AG10803 (cell line): ENCODE results near the gene CLRN1.

Experiments used
- DNase-seq: peaks from one replicate; pipeline ENCODE4 v3.0.0; 2010; ENCODE audit warnings: low read depth
- H3K4me3 ChIP-seq: 2 replicates; pipeline ENCODE4 v1.5.1; 2011; ENCODE audit warnings: mild to moderate bottlenecking, low read length, control low read depth
- TF ChIP-seq, protein P1 (sequence below): conservative IDR thresholded peaks from 2 replicates; pipeline ENCODE4 v1.5.1; 2011; ENCODE audit warnings: mild to moderate bottlenecking, low read length, control low read depth, inconsistent platforms

CLRN1 gene

DNA sequence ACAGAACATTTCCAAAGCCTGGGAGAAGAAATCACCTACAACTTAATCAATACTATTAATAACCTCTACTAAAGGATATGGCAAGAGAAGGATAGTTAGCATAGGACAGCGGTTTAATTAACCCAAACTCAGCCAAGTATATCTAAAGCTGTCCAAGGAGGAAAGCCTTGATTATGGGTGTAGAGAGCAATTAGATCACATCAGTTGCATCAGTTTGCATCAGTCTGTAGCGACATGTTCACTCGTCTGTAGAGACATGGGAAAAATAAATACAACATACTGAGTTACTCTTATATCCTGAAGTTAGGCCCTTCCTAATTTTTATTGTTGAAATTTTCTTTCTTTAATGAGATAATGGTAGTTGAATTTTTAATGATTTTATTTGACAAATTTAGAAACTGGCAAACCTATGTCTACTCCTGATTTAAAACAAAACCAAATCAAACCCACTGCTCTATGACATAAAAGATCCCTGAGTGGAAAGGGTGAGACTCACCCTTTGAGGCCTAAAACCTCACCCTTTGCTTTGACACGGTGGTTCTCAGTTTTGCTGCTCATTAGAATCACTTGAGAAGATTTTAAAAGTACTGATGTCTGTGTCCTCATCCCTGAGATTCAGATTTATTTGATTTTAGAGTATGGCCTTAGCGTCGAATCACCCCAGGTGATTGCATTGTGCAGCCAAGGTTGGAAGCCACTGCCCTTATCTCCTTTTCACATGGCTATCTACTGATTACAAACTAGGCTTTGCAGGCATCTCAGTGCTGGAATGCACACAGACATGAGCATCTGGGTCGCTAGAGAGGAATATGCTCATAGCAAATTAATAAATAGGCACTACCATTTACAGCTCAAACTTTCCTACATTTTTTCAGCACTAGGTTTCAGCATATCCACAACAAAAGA, 2.8 kb upstream of the CLRN1 start:
- TF ChIP-seq, protein P1, sequence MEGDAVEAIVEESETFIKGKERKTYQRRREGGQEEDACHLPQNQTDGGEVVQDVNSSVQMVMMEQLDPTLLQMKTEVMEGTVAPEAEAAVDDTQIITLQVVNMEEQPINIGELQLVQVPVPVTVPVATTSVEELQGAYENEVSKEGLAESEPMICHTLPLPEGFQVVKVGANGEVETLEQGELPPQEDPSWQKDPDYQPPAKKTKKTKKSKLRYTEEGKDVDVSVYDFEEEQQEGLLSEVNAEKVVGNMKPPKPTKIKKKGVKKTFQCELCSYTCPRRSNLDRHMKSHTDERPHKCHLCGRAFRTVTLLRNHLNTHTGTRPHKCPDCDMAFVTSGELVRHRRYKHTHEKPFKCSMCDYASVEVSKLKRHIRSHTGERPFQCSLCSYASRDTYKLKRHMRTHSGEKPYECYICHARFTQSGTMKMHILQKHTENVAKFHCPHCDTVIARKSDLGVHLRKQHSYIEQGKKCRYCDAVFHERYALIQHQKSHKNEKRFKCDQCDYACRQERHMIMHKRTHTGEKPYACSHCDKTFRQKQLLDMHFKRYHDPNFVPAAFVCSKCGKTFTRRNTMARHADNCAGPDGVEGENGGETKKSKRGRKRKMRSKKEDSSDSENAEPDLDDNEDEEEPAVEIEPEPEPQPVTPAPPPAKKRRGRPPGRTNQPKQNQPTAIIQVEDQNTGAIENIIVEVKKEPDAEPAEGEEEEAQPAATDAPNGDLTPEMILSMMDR: no peak
- no peak overlapping the region for H3K4me3 ChIP-seq
- DNase-seq: no peak

GRCh38 chr3:150970665-150971324, 1.7 kb downstream of the CLRN1 start:
- no peak overlapping the region for H3K4me3 ChIP-seq
- TF ChIP-seq, protein P1: no peak
- DNase-seq: peak; percentile 46

- TF ChIP-seq, protein P1: no peak
- no peak overlapping the region for H3K4me3 ChIP-seq
- DNase-seq: no peak
Measured at GRCh38 chr3:150968341-150969035, 4.0 kb downstream of the CLRN1 start.

DNA sequence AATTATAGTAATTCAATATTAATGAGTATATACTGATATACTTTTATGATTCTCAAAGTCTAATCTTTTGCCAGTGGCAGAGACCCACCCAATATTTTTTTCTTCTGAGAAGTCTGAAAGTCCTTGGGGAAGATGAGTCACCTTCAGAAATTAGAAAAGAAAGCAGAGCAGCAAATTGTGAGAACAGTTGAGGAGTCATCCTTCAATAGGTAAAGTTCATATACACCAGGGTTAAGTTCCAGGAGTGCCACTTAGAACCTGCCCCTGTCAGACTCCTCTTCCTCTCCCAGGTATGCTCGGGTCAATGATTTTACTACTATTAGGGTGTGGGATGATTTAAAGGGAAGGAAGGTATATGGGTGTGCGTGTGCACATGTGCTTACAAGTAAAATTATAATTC, 7.1 kb downstream of the CLRN1 start:
- DNase-seq: no peak
- TF ChIP-seq, protein P1: no peak
- no peak overlapping the region for H3K4me3 ChIP-seq

GRCh38 chr3:150961949-150962348, 10.6 kb downstream of the CLRN1 start:
- H3K4me3 ChIP-seq: no peak overlapping the region
- TF ChIP-seq, protein P1: no peak
- DNase-seq: no peak

- TF ChIP-seq, protein P1: no peak
- no peak for DNase-seq
- H3K4me3 ChIP-seq: no peak overlapping the region
Measured at GRCh38 chr3:150960708-150961684, 11.5 kb downstream of the CLRN1 start.
